ENCODE measurements around the gene COX14.

- TF ChIP-seq CTCF (IDR thresholded peaks at IDR 0.05; ENCODE audit: low read depth, low read length) (no peak), EZH2phosphoT487 (IDR thresholded peaks at IDR 0.05; ENCODE audit: low read depth) (no peak)
Measured at GRCh38 chr12:50103351-50103750, 8.7 kb upstream of the COX14 start.

Data from OCI-LY3 (cell line).